Endothelial cell of coronary artery (primary cell): Measurements from ENCODE around the gene NAA11. TPM values are rescaled to one million over a fixed set of nuclear protein-coding genes. Genes with fewer than 3 reads are reported as not detected.

ENCODE experiments used
- total RNA-seq: library from RNA; depleted of rRNA; stranded (reverse); fragments of >200 nt; gene quantifications from 2 replicates; pipeline ENCODE4 v1.2.3, GENCODE V29; 2014

NAA11 gene
- total RNA-seq, result not detected in 2 replicates

DNA sequence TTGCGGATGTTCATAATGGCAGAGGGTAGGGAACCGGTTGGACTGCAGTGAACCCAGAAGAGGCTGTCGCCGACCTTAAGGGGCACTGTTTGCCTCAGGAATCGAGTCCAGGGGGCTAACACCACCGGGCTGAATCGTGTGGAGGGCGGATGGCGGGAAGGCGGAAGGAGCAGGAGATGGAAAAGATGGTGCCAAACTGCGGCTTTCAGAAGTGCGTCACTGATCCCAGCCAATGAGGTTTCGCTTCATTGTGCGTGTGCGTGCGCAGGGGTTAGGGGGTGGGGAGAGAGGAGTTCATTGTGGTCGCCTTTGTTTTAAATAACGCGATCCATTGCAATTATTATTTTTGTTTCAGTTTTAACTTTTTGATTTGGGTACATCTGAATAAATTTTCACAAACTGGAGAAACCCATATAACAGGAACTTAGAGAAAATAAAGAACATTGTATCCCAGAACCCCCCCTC, at the start of gene NAA11:
Gene NAA11 (minus strand): TSS at position 198 of the 465 bp plus-strand sequence. CDS start 184 bp downstream, at position 14.

Other genes with a start within 250 kb of the NAA11 start
- gene GK2, start 82.2 kb upstream of the NAA11 start, total RNA-seq, result not detected in 2 replicates